HL-60 (cell line): Measurements from ENCODE around the gene CCDC138.

Experiments used
- CTCF ChIP-seq: IDR thresholded peaks from one replicate; pipeline ENCODE4 v1.5.1; 2011; ENCODE audit warnings: low read length, control low read depth, inconsistent platforms; ENCODE audit not compliant: insufficient read depth
- GABPA ChIP-seq: IDR thresholded peaks from 2 replicates; pipeline ENCODE4 v1.6.1; 2012; ENCODE audit warnings: low read depth
- POLR2AphosphoS5 ChIP-seq: IDR thresholded peaks from 2 replicates; pipeline ENCODE4 v1.6.1; 2012; ENCODE audit warnings: low read depth
- REST ChIP-seq: IDR thresholded peaks from 2 replicates; pipeline ENCODE4 v1.6.1; 2012; ENCODE audit warnings: low read depth; ENCODE audit not compliant: insufficient replicate concordance
- SPI1 ChIP-seq: IDR thresholded peaks from 2 replicates; pipeline ENCODE4 v1.6.1; 2012; ENCODE audit warnings: low read depth, mild to moderate bottlenecking, borderline replicate concordance

GRCh38 chr2:108896741-108897140 is 110.2 kb downstream of the CCDC138 start:
- TF ChIP-seq CTCF (no peak), REST (no peak), GABPA (no peak), POLR2AphosphoS5 (no peak), SPI1 (no peak)
